T-cell (primary cell): ENCODE results near the gene CFAP157. TPM values are rescaled to one million over a fixed set of nuclear protein-coding genes. Genes with fewer than 3 reads are reported as not detected.
"Not testable (repeated sequence)": the region's sequence is repeated elsewhere in the genome, so short reads cannot be mapped to it uniquely, and the experiment has no call there.

Source experiments
- ATAC-seq, 4 experiments: fragments of 200-7000 bp in 3 of 4; fragments of 150-1000 bp in 1 of 4; cut with Tn5 transposase; replicated peaks in 1 of 4; 1 replicate in 3 of 4; 2 replicates in 1 of 4; pipeline ENCODE4 v1.10.0; 2021; ENCODE audit warnings: moderate library complexity in 3 of 4, mild to moderate bottlenecking in 2 of 4, moderate number of reproducible peaks in 1 of 4
- CTCF ChIA-PET, 2 donors: fragments of 300-600 bp; sonication (Branson Sonifier 250); formaldehyde crosslinking; loops; one replicate each; lab custom pipeline; 2022; ENCODE audit warnings: antibody characterized with exemption in 2 of 2; lab: Charles Lee
- POLR2A ChIA-PET, 2 donors: fragments of 300-600 bp; sonication (Branson Sonifier 250); formaldehyde crosslinking; loops; one replicate each; lab custom pipeline; 2022; ENCODE audit warnings: antibody characterized with exemption in 2 of 2; lab: Charles Lee
- DNase-seq, 35 experiments: peaks; one replicate each; pipeline versions ENCODE4 v3.0.0 to v3.0.0-alpha.2; 2013 to 2023
- H3K27ac ChIP-seq: one replicate; pipeline ENCODE4 v1.5.1; 2013; ENCODE audit warnings: low read length
- H3K27me3 ChIP-seq, 2 experiments: replicated peaks in 1 of 2; 1 replicate in 1 of 2; 2 replicates in 1 of 2; pipeline versions ENCODE4 v1.6.1 to v1.7.0; 2013; ENCODE audit warnings: low read length in 1 of 2, mixed read lengths in 1 of 2; ENCODE audit not compliant: control insufficient read depth in 2 of 2, insufficient read depth in 2 of 2; ENCODE audit errors: extremely low read depth in 1 of 2
- H3K36me3 ChIP-seq, 2 donors: 1 replicate in 1 of 2; 2 replicates in 1 of 2; pipeline versions ENCODE4 v1.6.1 to v1.7.0; 2013; ENCODE audit warnings: low read length in 1 of 2; ENCODE audit not compliant: control insufficient read depth in 2 of 2, insufficient read depth in 1 of 2; ENCODE audit errors: extremely low read depth in 1 of 2
- H3K4me1 ChIP-seq, 2 experiments: 1 replicate in 1 of 2; 2 replicates in 1 of 2; pipeline versions ENCODE4 v1.6.1 to v1.7.0; 2013; ENCODE audit warnings: low read length in 2 of 2, mixed read lengths in 1 of 2; ENCODE audit not compliant: insufficient read depth in 2 of 2, control insufficient read depth in 1 of 2; ENCODE audit errors: extremely low read depth in 1 of 2
- H3K4me3 ChIP-seq, 2 donors: 1 replicate in 1 of 2; 2 replicates in 1 of 2; pipeline versions ENCODE4 v1.5.1 to v1.7.0; 2013; ENCODE audit warnings: mild to moderate bottlenecking in 2 of 2, low read length in 1 of 2, moderate library complexity in 1 of 2; ENCODE audit not compliant: control insufficient read depth in 1 of 2; ENCODE audit errors: extremely low read depth in 1 of 2
- H3K9me3 ChIP-seq: 2 replicates; pipeline ENCODE4 v1.7.0; 2013
- H3K27ac Mint-ChIP-seq, 2 donors: one replicate each; pipeline ENCODE4 v1.8.0; 2020 to 2021; ENCODE audit warnings: mild to moderate bottlenecking in 2 of 2, mixed read lengths in 2 of 2
- H3K27me3 Mint-ChIP-seq, 2 donors: one replicate each; pipeline ENCODE4 v1.8.0; 2021 to 2022; ENCODE audit warnings: mixed read lengths in 2 of 2
- H3K36me3 Mint-ChIP-seq: one replicate; pipeline ENCODE4 v1.8.0; 2021; ENCODE audit warnings: mixed read lengths
- H3K4me1 Mint-ChIP-seq, 3 donors: one replicate each; pipeline ENCODE4 v1.8.0; 2020 to 2022; ENCODE audit warnings: mixed read lengths in 3 of 3, mild to moderate bottlenecking in 1 of 3
- H3K4me3 Mint-ChIP-seq, 3 donors: one replicate each; pipeline ENCODE4 v1.8.0; 2020 to 2022; ENCODE audit warnings: mild to moderate bottlenecking in 3 of 3, mixed read lengths in 3 of 3, moderate library complexity in 3 of 3
- H3K9me3 Mint-ChIP-seq, 3 donors: one replicate each; pipeline ENCODE4 v1.8.0; 2020 to 2022; ENCODE audit warnings: mixed read lengths in 3 of 3
- WGBS: methylation state at CpG from one replicate; pipeline ENCODE4 v1.1.5; 2013; ENCODE audit warnings: missing lambda C conversion rate; ENCODE audit not compliant: insufficient coverage; 5-methylcytosine and 5-hydroxymethylcytosine counted together
- total RNA-seq, 35 experiments: library from RNA in 6 of 35; stranded (reverse) in 6 of 35; fragments of 120-200 nt in 1 of 35; gene quantifications; one replicate each; pipeline versions ENCODE4 v1.2.1 to v1.2.4 and lab custom pipeline; 2013 to 2026

CFAP157 gene
- total RNA-seq, 5 donors from 2014 or later (not counting 1 experiment from before 2014, with no cell fraction given) = 0.13 to 0.44 (median 0.40) TPM; not detected in 2

DNA sequence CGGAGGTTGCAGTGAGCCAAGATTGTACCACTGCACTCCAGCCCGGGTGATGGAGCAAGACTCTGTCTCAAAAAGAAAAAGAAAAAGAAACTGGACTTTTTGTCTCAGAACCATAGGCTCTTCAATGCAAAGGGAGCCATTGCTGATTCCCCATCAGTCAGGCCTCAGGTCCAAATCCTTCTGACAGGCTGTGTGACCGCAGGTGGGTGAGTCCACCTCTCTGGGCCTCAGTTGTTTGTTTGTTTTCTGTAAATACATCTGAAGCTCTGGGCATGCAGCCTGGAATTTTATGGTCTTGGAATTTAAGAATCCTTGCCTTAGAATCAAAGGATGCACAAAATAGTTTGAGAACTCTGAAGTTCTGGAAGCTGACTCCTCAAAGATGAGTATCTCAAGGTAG lies 49.4 kb downstream of the CFAP157 start:
- DNase-seq = no peak
- no peak overlapping the region for H3K27ac ChIP-seq
- ATAC-seq = no peak
- H3K9me3 ChIP-seq = no peaks in the 10 kb centered on the region
- Mint-ChIP-seq H3K4me3 (no peak overlapping the region), H3K36me3 (peaks cover 18% of the 10 kb centered on the region), H3K27me3 (no peaks in the 10 kb centered on the region), H3K27ac (no peak overlapping the region), H3K9me3 (no peaks in the 10 kb centered on the region), H3K4me1 (peaks cover 7 to 19% (median 12%) of the 10 kb centered on the region in 3 donors)
- H3K4me3 ChIP-seq = no peak overlapping the region
- peaks cover 20 to 71% of the 10 kb centered on the region in 2 donors for H3K36me3 ChIP-seq
- ChIA-PET CTCF (interaction anchor here in 1 of 2 donors (0.6 kb wide), 1 partner anchor 1347 kb away, joined by 3 read pairs; no protein-coding TSS in a partner anchor), POLR2A (interaction anchor here in 1 of 2 donors (0.6 kb wide), 1 partner anchor 126 kb away, joined by 3 read pairs; no protein-coding TSS in a partner anchor)
- peaks cover 0 to 7% of the 10 kb centered on the region in 2 experiments for H3K4me1 ChIP-seq
- H3K27me3 ChIP-seq = no peaks in the 10 kb centered on the region
- 100% methylated on average over 3 of the region's 3 CpGs for WGBS

DNA sequence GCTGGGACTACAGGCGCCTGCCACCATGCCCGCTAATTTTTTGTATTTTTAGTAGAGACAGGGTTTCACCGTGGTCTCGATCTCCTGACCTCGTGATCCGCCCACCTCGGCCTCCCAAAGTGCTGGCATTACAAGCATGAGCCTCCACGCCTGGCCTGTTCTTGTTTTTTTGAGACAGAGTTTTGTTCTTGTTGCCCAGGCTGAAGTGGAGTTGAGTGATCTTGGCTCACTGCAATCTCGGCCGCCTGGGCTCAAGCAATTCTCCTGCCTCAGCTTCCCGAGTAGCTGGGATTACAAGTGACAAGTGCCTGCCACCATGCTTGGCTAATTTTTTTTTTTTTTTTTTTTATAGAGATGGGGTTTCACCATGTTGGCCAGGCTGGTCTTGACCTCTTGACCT lies 50.0 kb downstream of the CFAP157 start:
- H3K27ac Mint-ChIP-seq, H3K27me3 Mint-ChIP-seq, ATAC-seq, H3K27ac ChIP-seq, H3K9me3 ChIP-seq, H3K9me3 Mint-ChIP-seq, H3K27me3 ChIP-seq, H3K4me3 Mint-ChIP-seq, DNase-seq, H3K4me3 ChIP-seq: not testable (repeated sequence)
- ChIA-PET CTCF (interaction anchor here in 1 of 2 donors (0.6 kb wide), 1 partner anchor 1346 kb away, joined by 3 read pairs; no protein-coding TSS in a partner anchor), POLR2A (interaction anchor here in 1 of 2 donors (0.6 kb wide), 1 partner anchor 125 kb away, joined by 3 read pairs; no protein-coding TSS in a partner anchor)
- H3K36me3 ChIP-seq = peaks cover 24 to 71% of the 10 kb centered on the region in 2 donors
- H3K4me1 ChIP-seq = peaks cover 0 to 11% of the 10 kb centered on the region in 2 experiments
- H3K36me3 Mint-ChIP-seq = peaks cover 13% of the 10 kb centered on the region
- 98% methylated on average over 9 of the region's 11 CpGs for WGBS
- peaks cover 7 to 14% (median 8%) of the 10 kb centered on the region in 3 donors for H3K4me1 Mint-ChIP-seq

DNA sequence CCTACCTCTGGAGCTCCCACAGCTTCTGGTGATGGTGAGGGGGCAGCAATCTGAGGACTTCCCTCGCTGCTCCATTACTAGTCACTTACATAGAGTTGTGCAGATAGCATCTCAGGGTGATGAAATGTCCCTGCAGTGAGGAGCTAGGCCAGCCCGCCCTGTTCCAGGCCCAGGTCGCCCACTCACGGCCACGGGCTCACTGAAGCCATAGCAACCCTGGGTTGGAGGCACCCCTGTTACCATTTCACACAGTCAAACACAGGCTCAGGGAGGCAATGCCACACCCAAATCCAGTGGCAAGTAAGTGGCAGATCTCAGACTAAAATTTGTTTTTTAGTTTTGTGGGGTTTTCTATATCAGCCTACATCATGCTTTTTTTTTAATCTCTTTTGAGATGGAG lies 52.1 kb downstream of the CFAP157 start:
- Histone ChIP-seq H3K4me1 (peaks cover 0 to 14% of the 10 kb centered on the region in 2 experiments), H3K27ac (no peak overlapping the region), H3K27me3 (no peaks in the 10 kb centered on the region), H3K9me3 (no peaks in the 10 kb centered on the region), H3K36me3 (peaks cover 17 to 67% of the 10 kb centered on the region in 2 donors), H3K4me3 (no peak overlapping the region)
- no CpG with 5 or more reads among the region's 5 CpGs for WGBS
- no peaks in the 10 kb centered on the region for H3K9me3 Mint-ChIP-seq
- peak overlapping the region; percentile 49 to 76 for H3K27ac Mint-ChIP-seq
- H3K4me1 Mint-ChIP-seq = peaks cover 21 to 26% (median 21%) of the 10 kb centered on the region in 3 donors
- no peaks in the 10 kb centered on the region for H3K27me3 Mint-ChIP-seq
- POLR2A ChIA-PET = interaction anchor here in 1 of 2 donors (0.6 kb wide), 1 partner anchor 231 kb away, joined by 10 read pairs; no protein-coding TSS in a partner anchor
- no peak overlapping the region for H3K4me3 Mint-ChIP-seq
- H3K36me3 Mint-ChIP-seq = peaks cover 20% of the 10 kb centered on the region
- CTCF ChIA-PET = no interaction called here
- ATAC-seq = no peak
- DNase-seq = no peak

DNA sequence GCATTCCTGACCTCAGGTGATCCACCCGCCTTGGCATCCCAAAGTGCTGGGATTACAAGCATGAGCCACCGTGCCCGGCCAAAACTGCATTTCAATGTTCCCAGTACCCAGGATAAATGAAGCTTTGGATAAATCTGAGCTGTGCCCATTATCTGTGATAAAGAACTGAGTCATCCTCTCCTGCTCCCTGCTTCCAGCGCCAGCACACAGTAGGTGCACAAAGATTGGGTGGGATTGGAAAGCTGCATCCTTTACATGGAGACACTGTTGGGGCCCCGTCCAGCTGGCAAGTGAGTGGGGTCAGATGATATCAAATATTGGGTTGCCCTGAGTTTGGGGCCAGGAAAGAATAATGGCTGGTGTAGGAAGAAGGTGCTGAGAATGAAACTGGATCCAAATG lies 54.3 kb downstream of the CFAP157 start:
- H3K9me3 Mint-ChIP-seq = no peaks in the 10 kb centered on the region
- peaks cover 32% of the 10 kb centered on the region for H3K36me3 Mint-ChIP-seq

DNA sequence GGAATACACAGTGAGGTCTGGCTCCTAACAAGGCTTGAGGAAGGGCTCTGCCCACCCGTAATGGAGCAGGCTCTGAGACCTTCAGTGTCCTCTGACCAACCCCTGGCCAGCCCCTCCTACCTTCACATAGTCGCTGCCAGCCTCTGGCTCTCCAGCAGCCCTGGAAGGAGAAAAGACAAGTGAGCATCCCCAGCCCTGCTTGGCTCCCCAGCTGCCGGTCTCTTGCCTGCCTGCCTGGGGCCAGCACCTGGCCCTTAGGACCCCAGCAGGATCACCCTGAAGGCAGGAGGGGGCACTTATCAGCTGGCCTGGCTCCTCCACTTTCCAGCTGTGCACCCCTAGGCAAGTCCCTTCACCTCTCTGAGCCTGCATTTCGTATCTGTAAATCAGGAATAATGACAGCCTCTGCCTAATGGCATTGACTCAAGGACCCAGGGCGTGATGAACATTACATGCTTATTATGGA lies 54.7 kb downstream of the CFAP157 start:
- H3K4me3 Mint-ChIP-seq = no peak overlapping the region
- ATAC-seq (no peak), DNase-seq (no peak)
- peak overlapping the region in 1 of 2 donors; percentile 48 for H3K27ac Mint-ChIP-seq
- ChIA-PET POLR2A (interaction anchor here in 1 of 2 donors (0.6 kb wide), 1 partner anchor 105 kb away, joined by 6 read pairs; no protein-coding TSS in a partner anchor), CTCF (interaction anchor here in 1 of 2 donors (0.5 kb wide), 1 partner anchor 147 kb away, joined by 3 read pairs; no protein-coding TSS in a partner anchor)
- no peaks in the 10 kb centered on the region for H3K27me3 ChIP-seq
- peaks cover 36% of the 10 kb centered on the region for H3K36me3 Mint-ChIP-seq
- WGBS = 96% methylated on average over 5 of the region's 5 CpGs
- H3K36me3 ChIP-seq = peaks cover 14 to 72% of the 10 kb centered on the region in 2 donors
- no peaks in the 10 kb centered on the region for H3K9me3 Mint-ChIP-seq
- H3K4me1 Mint-ChIP-seq = peaks cover 44 to 51% (median 48%) of the 10 kb centered on the region in 3 donors
- H3K27ac ChIP-seq = no peak overlapping the region
- H3K4me3 ChIP-seq = no peak overlapping the region
- H3K4me1 ChIP-seq = peaks cover 4 to 35% of the 10 kb centered on the region in 2 experiments
- H3K27me3 Mint-ChIP-seq = no peaks in the 10 kb centered on the region
- no peaks in the 10 kb centered on the region for H3K9me3 ChIP-seq

More for the DNA sequence above, 54.3 kb downstream of the CFAP157 start:
- Histone ChIP-seq H3K27ac (no peak overlapping the region), H3K27me3 (no peaks in the 10 kb centered on the region), H3K9me3 (no peaks in the 10 kb centered on the region), H3K36me3 (peaks cover 14 to 71% of the 10 kb centered on the region in 2 donors), H3K4me1 (peaks cover 3 to 30% of the 10 kb centered on the region in 2 experiments), H3K4me3 (no peak overlapping the region)
- Mint-ChIP-seq H3K4me1 (peaks cover 39 to 47% (median 43%) of the 10 kb centered on the region in 3 donors), H3K27me3 (no peaks in the 10 kb centered on the region), H3K4me3 (no peak overlapping the region), H3K27ac (peak overlapping the region in 1 of 2 donors; percentile 48)
- 100% methylated on average over 5 of the region's 5 CpGs for WGBS
- POLR2A ChIA-PET = interaction anchor here in 1 of 2 donors (0.6 kb wide), 1 partner anchor 105 kb away, joined by 6 read pairs; no protein-coding TSS in a partner anchor
- CTCF ChIA-PET = interaction anchor here in 1 of 2 donors (0.5 kb wide), 1 partner anchor 146 kb away, joined by 3 read pairs; no protein-coding TSS in a partner anchor
- DNase-seq (no peak), ATAC-seq (no peak)

DNA sequence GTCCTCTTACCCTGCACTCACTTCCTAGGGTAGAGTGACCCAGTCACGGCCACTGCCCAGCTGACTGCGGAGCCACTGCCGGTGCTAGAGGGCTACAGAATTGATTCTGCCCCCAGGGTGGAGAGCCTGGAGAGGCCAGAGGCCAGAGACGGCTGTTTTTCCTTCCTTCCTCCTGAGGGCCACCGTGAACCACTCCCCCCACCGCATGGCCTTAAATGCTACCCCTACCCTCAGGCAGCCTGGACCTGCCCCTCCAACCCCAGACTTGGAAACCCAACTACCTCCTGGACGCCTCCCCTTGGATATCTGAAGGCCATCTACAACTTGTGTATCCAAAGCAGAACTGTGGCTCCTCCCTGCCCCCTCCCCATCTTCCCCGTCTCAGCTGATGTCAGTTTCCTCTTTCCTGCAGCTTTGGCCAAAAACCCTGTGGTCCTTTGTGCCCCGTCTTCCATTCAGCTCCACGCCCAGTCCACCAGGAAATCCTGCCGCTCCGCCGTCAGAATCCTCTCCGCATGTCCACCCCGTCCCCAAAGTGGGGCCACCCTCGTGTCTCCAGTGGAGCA lies 55.4 kb downstream of the CFAP157 start:
- H3K4me3 ChIP-seq = no peak overlapping the region
- peaks cover 16 to 76% of the 10 kb centered on the region in 2 donors for H3K36me3 ChIP-seq
- no peaks in the 10 kb centered on the region for H3K27me3 ChIP-seq
- ATAC-seq (no peak), DNase-seq (no peak)
- Mint-ChIP-seq H3K9me3 (no peaks in the 10 kb centered on the region), H3K4me3 (no peak overlapping the region), H3K27ac (peak overlapping the region; percentile 4 to 80), H3K27me3 (no peaks in the 10 kb centered on the region), H3K36me3 (peaks cover 37% of the 10 kb centered on the region), H3K4me1 (peaks cover 50 to 58% (median 55%) of the 10 kb centered on the region in 3 donors)
- no peaks in the 10 kb centered on the region for H3K9me3 ChIP-seq
- H3K4me1 ChIP-seq = peaks cover 9 to 41% of the 10 kb centered on the region in 2 experiments
- CTCF ChIA-PET = no interaction called here
- 88% methylated on average over 16 of the region's 16 CpGs for WGBS
- POLR2A ChIA-PET = interaction anchor here in 1 of 2 donors (0.5 kb wide), 1 partner anchor 202 kb away, joined by 9 read pairs; no protein-coding TSS in a partner anchor
- no peak overlapping the region for H3K27ac ChIP-seq
